Mucosa of descending colon (tissue), 3 donors: ENCODE results near the gene INCA1. TPM values are rescaled to one million over a fixed set of nuclear protein-coding genes. Genes with fewer than 3 reads are reported as not detected.

Experiments used
- ATAC-seq: fragments of 200-7000 bp; cut with Tn5 transposase; one replicate; pipeline ENCODE4 v1.9.1; 2020; ENCODE audit warnings: mild to moderate bottlenecking, moderate library complexity
- DNase-seq, 3 donors: peaks; one replicate each; pipeline ENCODE4 v3.0.0-alpha.2; 2020
- H3K36me3 ChIP-seq: fragments of 200-600 bp; one replicate; pipeline ENCODE4 v1.8.0; 2021; ENCODE audit warnings: low read depth, mild to moderate bottlenecking
- H3K4me1 ChIP-seq: fragments of 200-600 bp; one replicate; pipeline ENCODE4 v1.8.0; 2021; ENCODE audit warnings: low read depth, mild to moderate bottlenecking
- H3K4me3 ChIP-seq: fragments of 200-600 bp; one replicate; pipeline ENCODE4 v1.8.0; 2021; ENCODE audit warnings: mild to moderate bottlenecking
- H3K9me3 ChIP-seq: fragments of 200-600 bp; one replicate; pipeline ENCODE4 v1.8.0; 2021; ENCODE audit warnings: mild to moderate bottlenecking
- intact Hi-C, 2 donors: fragments of 100-400 bp; cut with DNase I in 1 of 2; cut with micrococcal nuclease in 1 of 2; formaldehyde crosslinking; loops; one replicate each; pipeline versions ENCODE4 v1.11.0 to v1.11.1; 2022; cut with DNase I, micrococcal nuclease
- total RNA-seq, 3 donors: library from RNA; stranded (reverse); fragmentation: NEBNext Ultra II Directional in 2 of 3; extraction: Animal tissue kit (Norgen Biotek cat#: 25700) in 2 of 3; gene quantifications; one replicate each; pipeline versions ENCODE4 v1.2.1 to v1.2.4, GENCODE V29; 2021 to 2023
- TF ChIP-seq, protein P1 (sequence below): fragments of 200-600 bp; IDR thresholded peaks from one replicate; pipeline ENCODE4 v1.8.0; 2022; ENCODE audit warnings: antibody characterized with exemption, mild to moderate bottlenecking
- donor health status: DM: no; HTN: no; CAD: no; lungs with moderate emphysema.
- donor health status: DM: no; HTN: no; CAD: no.
- donor health status: DM: no; HTN: yes; CAD: no.

The INCA1 gene
- total RNA-seq, 3 donors from 2014 or later, result 1.8 to 4.5 (median 3.5) TPM

DNA sequence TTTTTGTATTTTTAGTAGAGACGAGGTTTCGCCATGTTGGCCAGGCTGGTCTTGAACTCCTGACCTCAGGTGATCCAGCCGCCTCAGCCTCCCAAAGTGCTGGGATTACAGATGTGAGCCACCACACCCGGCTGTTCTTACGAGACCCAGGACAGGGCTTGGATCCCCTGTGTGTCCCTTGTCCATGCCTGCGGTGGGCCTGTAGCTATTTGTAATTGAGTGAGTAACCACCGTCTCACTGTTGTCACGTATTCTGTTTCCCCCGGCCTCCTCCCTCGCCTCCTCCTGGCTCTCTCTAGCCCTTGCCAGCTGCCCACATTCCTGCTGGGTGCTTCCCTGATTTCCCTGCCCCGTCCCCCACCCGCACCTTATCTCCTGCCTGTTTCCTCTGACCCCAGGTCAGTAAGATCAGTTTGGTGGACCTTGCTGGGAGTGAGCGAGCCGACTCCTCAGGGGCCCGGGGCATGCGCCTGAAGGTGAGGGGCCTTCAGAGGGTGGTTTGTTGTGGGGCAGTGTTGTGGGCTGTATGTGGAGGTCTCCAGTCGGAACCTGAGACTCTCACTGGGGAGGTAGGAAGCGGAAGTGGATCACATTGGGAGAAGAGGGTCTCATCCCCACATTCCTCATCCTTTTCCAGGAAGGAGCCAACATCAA, 6.0 kb upstream of the INCA1 start:
- H3K4me3 ChIP-seq, result no peak overlapping the region
- peaks cover 14% of the 10 kb centered on the region for H3K4me1 ChIP-seq
- TF ChIP-seq, protein P1, sequence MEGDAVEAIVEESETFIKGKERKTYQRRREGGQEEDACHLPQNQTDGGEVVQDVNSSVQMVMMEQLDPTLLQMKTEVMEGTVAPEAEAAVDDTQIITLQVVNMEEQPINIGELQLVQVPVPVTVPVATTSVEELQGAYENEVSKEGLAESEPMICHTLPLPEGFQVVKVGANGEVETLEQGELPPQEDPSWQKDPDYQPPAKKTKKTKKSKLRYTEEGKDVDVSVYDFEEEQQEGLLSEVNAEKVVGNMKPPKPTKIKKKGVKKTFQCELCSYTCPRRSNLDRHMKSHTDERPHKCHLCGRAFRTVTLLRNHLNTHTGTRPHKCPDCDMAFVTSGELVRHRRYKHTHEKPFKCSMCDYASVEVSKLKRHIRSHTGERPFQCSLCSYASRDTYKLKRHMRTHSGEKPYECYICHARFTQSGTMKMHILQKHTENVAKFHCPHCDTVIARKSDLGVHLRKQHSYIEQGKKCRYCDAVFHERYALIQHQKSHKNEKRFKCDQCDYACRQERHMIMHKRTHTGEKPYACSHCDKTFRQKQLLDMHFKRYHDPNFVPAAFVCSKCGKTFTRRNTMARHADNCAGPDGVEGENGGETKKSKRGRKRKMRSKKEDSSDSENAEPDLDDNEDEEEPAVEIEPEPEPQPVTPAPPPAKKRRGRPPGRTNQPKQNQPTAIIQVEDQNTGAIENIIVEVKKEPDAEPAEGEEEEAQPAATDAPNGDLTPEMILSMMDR, result no peak
- intact Hi-C loops, result no loop called here
- no peaks in the 10 kb centered on the region for H3K9me3 ChIP-seq
- H3K36me3 ChIP-seq, result peaks cover 19% of the 10 kb centered on the region
- no peak for ATAC-seq
- DNase-seq, result no peak

DNA sequence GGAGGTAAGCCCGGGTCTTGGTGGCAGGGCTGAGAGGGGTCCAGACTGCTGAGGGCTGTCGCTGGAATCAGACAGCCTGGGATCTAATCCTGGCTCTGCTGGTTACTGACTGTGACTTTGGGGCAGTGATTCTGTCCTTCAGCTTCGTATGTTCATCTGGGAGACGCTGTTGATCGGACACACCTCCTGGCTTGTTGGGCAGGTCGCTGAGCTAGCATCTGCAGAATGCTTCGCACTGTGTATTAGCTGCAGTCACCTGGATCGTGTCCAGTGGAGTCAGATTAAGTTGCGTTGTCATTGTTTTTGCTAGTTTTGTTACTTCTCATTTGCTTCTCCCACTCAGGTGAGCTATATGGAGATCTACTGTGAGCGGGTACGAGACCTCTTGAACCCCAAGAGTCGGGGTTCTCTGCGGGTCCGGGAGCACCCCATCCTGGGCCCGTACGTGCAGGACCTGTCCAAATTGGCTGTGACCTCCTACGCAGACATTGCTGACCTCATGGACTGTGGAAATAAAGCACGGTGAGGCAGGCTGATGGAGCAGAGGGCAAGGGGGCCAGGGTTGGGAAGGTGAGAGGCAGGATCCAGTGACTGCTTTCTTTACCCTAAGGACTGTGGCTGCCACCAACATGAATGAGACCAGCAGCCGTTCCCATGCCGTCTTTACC, 4.9 kb upstream of the INCA1 start:
- Histone ChIP-seq H3K36me3 (peaks cover 15% of the 10 kb centered on the region), H3K4me3 (no peak overlapping the region), H3K9me3 (no peaks in the 10 kb centered on the region), H3K4me1 (peaks cover 14% of the 10 kb centered on the region)
- DNase-seq (no peak), ATAC-seq (no peak)
- intact Hi-C loops, result no loop called here
- TF ChIP-seq, protein P1, result no peak

DNA sequence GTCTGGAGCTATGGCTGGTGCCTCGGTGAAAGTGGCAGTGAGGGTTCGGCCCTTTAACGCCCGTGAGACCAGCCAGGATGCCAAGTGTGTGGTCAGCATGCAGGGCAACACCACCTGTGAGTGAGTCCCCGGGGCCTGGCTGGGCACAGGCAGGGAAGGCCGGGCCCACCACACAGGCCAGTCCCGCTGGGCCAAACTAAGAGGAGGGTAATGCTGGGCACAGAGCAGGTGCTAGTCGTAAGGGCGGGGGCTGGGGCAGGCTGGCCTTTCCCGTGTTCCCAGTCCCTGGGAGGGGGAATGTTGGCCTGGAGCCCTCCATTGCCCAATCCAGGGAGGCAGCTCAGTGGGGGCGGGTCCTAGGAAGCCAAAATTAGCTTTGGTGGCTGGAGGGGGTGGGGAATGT, 2.9 kb upstream of the INCA1 start:
- H3K9me3 ChIP-seq, result no peaks in the 10 kb centered on the region
- H3K4me3 ChIP-seq, result no peak overlapping the region
- H3K4me1 ChIP-seq, result peaks cover 22% of the 10 kb centered on the region
- no peak for DNase-seq
- no peak for ATAC-seq
- peaks cover 13% of the 10 kb centered on the region for H3K36me3 ChIP-seq
- TF ChIP-seq, protein P1, result no peak
- intact Hi-C loops, result no loop called here

DNA sequence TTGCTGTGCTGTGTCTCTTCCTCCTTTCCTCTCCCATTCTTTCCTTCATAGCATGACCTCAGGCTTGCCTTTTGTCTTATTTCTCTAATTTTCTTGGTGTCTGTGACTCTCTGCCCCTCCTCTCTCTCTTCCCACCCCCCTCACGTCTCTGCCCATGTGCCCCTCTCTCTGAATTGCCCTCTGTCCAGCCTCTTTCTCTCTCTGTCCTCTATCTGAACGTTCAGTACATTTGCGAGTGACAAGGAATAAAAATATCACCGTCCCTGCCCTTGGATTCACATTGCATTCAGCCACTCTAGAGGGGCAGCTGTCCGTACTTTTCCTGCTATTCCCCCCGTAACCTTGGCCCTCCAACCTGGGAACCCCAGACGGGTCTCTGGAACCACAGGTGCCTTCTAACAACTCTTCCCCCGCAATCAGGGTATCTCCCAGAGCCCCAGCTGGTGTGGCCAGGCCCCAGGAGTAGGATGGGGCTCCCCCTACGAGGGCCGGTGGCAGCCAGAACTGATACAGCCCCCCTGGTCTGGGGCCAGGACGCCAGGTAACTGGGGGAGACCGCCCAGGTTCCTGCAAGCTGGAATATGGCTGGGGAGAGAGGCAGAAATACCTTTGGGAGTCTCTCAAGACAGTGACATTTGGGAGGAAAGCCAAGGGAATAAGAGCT, 2.2 kb upstream of the INCA1 start:
- ATAC-seq, result no peak
- Histone ChIP-seq H3K36me3 (peaks cover 11% of the 10 kb centered on the region), H3K4me3 (no peak overlapping the region), H3K9me3 (no peaks in the 10 kb centered on the region), H3K4me1 (peaks cover 22% of the 10 kb centered on the region)
- intact Hi-C loops, result no loop called here
- TF ChIP-seq, protein P1, result no peak
- no peak for DNase-seq

DNA sequence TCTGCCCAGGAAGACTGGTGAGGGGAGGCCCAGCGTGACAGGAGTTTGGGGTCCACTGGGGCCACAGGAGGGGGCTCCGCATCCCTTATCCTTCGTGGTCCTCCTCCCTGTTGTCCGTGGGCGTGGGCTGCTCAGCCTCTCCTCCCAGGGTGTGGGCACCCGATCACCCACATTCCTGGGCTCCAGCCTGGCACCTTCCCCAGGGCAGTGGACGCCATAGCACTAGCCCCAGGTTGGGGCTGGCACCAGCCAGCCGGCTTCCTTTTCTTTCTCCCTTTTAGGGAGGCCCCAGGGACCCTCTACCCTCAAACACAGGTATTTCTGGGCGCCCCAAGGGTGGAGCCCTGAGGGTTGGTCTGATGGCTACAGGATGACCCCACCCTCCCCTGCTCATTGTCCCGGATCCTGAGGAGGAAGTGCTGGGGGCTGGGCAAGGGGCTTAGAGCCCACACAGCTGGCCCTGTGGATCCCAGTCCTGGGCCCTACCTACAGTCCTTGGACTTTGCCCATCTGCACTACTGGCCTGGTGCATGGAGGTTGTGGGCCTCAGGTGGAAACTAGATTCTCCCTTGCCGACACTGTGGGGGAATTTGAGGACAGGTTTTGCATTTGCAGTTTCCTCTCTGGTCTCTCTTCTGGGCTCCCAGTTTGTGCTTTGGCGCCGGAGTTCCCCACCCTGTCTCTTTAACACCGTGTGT, 1.6 kb upstream of the INCA1 start:
- intact Hi-C loops, result no loop called here
- Histone ChIP-seq H3K36me3 (peaks cover 11% of the 10 kb centered on the region), H3K9me3 (no peaks in the 10 kb centered on the region), H3K4me3 (peak overlapping the region; percentile 92), H3K4me1 (peaks cover 22% of the 10 kb centered on the region)
- ATAC-seq, result peak; percentile 54
- DNase-seq, result peak; percentile 73 to 81 (median 77)
- TF ChIP-seq, protein P1, result no peak
